ENCODE results near the gene ITFG2. TPM values are rescaled to one million over a fixed set of nuclear protein-coding genes. Genes with fewer than 3 reads are reported as not detected.
A peak's percentile ranks its signal among the peaks of the same experiment; 100 is the strongest.

Gene ITFG2
- total and polyA plus RNA-seq, 2 donors from 2014 or later = 23.6 to 48.2 TPM

DNA sequence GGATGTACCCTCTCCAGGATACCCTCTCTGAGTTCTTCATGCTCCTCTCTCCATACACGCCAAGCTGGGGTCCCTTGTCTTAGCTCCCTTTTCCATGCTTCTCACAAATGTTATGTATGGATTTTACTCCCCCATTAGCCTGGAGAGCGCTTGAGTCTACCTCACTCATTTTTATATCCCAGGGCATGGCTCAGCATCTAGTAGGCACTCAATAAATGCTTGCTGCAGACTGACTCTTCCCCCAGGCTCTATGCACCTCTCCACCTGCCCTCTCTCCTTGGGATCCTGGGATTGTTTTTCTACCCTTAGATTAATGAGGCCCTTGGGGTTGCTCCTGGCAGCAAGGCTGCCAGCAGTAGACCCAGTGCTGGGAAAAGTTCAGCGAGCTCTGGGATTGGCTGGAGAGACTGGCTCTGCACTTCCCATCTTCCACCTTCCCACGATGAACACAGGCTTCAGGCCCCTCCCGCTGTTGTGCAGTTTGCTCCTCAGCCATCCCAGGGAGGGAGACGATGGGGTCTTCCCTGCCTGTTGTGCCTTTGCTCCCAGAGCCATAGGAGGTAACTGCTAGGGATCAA is 20.2 kb downstream of the ITFG2 start:
- FAIRE-seq (no peak), DNase-seq (no peak)
- H3K36me3 ChIP-seq (ENCODE audit: control insufficient read depth in 2 of 3, insufficient read depth in 3 of 3, low read length in 3 of 3) = peaks cover 0 to 12% (median 8%) of the 10 kb centered on the region in 3 donors
- H3K4me1 ChIP-seq (ENCODE audit: control insufficient read depth in 2 of 3, insufficient read depth in 2 of 3, low read depth in 1 of 3, low read length in 3 of 3) = peaks cover 0 to 6% (median 3%) of the 10 kb centered on the region in 3 donors
- H3K9ac ChIP-seq (ENCODE audit: low read length in 3 of 3) = no peak overlapping the region
- no peak overlapping the region for H3K27ac ChIP-seq (ENCODE audit: low read depth in 2 of 2, low read length in 2 of 2)
- no peaks in the 10 kb centered on the region for H3K27me3 ChIP-seq (ENCODE audit: control insufficient read depth, insufficient read depth, low read length)
- peak overlapping the region in 1 of 3 donors; percentile 16 for H3K4me3 ChIP-seq (ENCODE audit: low read length in 3 of 3)
- intact Hi-C loops (cut with DNase I) = no loop called here
- TF ChIP-seq, protein P1, sequence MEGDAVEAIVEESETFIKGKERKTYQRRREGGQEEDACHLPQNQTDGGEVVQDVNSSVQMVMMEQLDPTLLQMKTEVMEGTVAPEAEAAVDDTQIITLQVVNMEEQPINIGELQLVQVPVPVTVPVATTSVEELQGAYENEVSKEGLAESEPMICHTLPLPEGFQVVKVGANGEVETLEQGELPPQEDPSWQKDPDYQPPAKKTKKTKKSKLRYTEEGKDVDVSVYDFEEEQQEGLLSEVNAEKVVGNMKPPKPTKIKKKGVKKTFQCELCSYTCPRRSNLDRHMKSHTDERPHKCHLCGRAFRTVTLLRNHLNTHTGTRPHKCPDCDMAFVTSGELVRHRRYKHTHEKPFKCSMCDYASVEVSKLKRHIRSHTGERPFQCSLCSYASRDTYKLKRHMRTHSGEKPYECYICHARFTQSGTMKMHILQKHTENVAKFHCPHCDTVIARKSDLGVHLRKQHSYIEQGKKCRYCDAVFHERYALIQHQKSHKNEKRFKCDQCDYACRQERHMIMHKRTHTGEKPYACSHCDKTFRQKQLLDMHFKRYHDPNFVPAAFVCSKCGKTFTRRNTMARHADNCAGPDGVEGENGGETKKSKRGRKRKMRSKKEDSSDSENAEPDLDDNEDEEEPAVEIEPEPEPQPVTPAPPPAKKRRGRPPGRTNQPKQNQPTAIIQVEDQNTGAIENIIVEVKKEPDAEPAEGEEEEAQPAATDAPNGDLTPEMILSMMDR (IDR thresholded peaks at IDR 0.05; ENCODE audit: borderline replicate concordance, extremely low read depth, insufficient read depth) = no peak
- no peaks in the 10 kb centered on the region for H3K9me3 ChIP-seq (ENCODE audit: control insufficient read depth in 2 of 3, insufficient read depth in 1 of 3, low read length in 3 of 3)

DNA sequence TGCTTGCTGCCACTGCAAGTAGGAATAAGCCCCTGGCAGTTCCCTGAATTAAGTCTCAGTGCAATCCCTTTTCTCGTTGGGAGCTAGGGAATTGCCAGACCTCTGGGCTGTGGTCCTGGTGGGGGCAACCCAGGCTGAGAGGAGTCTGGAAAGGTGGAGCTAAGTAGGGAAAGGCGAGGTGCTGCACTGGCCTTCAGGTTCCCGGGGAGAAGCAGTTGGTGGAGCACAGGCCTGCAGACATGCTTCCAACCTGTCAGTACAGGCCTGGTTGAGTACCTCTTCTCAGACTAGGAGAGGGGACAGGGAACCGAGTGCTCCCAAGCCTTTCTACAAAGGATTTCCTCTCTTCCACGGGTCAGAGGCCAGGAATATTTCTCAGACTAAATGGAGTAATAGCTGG is 20.9 kb downstream of the ITFG2 start:
- no peak overlapping the region for H3K27ac ChIP-seq (ENCODE audit: low read depth in 2 of 2, low read length in 2 of 2)
- no peaks in the 10 kb centered on the region for H3K9me3 ChIP-seq (ENCODE audit: control insufficient read depth in 2 of 3, insufficient read depth in 1 of 3, low read length in 3 of 3)
- DNase-seq (no peak), FAIRE-seq (no peak)
- no peak overlapping the region for H3K9ac ChIP-seq (ENCODE audit: low read length in 3 of 3)
- TF ChIP-seq, protein P1 (IDR thresholded peaks at IDR 0.05; ENCODE audit: borderline replicate concordance, extremely low read depth, insufficient read depth) = no peak
- peaks cover 0 to 6% (median 3%) of the 10 kb centered on the region in 3 donors for H3K4me1 ChIP-seq (ENCODE audit: control insufficient read depth in 2 of 3, insufficient read depth in 2 of 3, low read depth in 1 of 3, low read length in 3 of 3)
- H3K27me3 ChIP-seq (ENCODE audit: control insufficient read depth, insufficient read depth, low read length) = no peaks in the 10 kb centered on the region
- H3K36me3 ChIP-seq (ENCODE audit: control insufficient read depth in 2 of 3, insufficient read depth in 3 of 3, low read length in 3 of 3) = peaks cover 0 to 7% (median 5%) of the 10 kb centered on the region in 3 donors
- intact Hi-C loops (cut with DNase I) = no loop called here
- H3K4me3 ChIP-seq (ENCODE audit: low read length in 3 of 3) = peak overlapping the region in 2 of 3 donors; percentile 16 to 29

DNA sequence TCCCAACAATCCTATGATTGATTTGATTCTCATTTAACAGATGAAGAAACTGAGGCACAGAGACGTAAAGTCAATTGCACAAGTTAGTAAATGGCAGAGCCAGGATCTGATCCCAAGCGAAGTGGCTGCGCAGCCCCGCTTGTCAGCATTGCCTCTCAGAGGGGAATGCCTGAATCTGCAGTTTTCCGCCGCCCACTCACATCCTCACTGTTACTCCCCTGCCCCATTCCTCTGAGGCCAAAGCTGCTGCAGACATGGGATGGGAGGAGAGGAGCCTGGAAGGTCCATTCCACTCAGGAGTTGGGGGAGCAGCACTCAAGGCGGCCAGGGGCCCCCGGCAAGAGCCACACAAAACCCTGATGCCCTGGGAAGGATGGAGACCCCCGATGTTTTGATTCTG is 21.3 kb downstream of the ITFG2 start:
- Histone ChIP-seq H3K9me3 (ENCODE audit: control insufficient read depth in 2 of 3, insufficient read depth in 1 of 3, low read length in 3 of 3) (no peaks in the 10 kb centered on the region), H3K27ac (ENCODE audit: low read depth in 2 of 2, low read length in 2 of 2) (peak overlapping the region in 1 of 2 donors; percentile 39), H3K4me3 (ENCODE audit: low read length in 3 of 3) (peak overlapping the region in 1 of 3 donors; percentile 38), H3K9ac (ENCODE audit: low read length in 3 of 3) (peak overlapping the region in 1 of 3 donors; percentile 40), H3K4me1 (ENCODE audit: control insufficient read depth in 2 of 3, insufficient read depth in 2 of 3, low read depth in 1 of 3, low read length in 3 of 3) (peaks cover 0 to 6% (median 3%) of the 10 kb centered on the region in 3 donors), H3K36me3 (ENCODE audit: control insufficient read depth in 2 of 3, insufficient read depth in 3 of 3, low read length in 3 of 3) (peaks cover 0 to 7% (median 5%) of the 10 kb centered on the region in 3 donors), H3K27me3 (ENCODE audit: control insufficient read depth, insufficient read depth, low read length) (no peaks in the 10 kb centered on the region)
- no peak for FAIRE-seq
- TF ChIP-seq, protein P1 (IDR thresholded peaks at IDR 0.05; ENCODE audit: borderline replicate concordance, extremely low read depth, insufficient read depth) = no peak
- peak in 2 of 5 donors; percentile 46 to 81 for DNase-seq
- intact Hi-C loops (cut with DNase I) = no loop called here

Data from kidney (tissue), 14 donors.